H1 (cell line): ENCODE measurements around the gene CCT5. TPM values are rescaled to one million over a fixed set of nuclear protein-coding genes. Genes with fewer than 3 reads are reported as not detected.

Experiments
- CTCF ChIA-PET: fragments of 300-600 bp; sonication (Branson Sonifier 250); formaldehyde crosslinking; loops from one replicate; lab custom pipeline; 2021; ENCODE audit not compliant: partially characterized antibody; lab: Charles Lee
- POLR2A ChIA-PET: fragments of 300-600 bp; sonication (Branson Sonifier 250); formaldehyde crosslinking; loops from one replicate; lab custom pipeline; 2021; ENCODE audit warnings: inconsistent platforms; ENCODE audit not compliant: partially characterized antibody; lab: Charles Lee
- DNase-seq, 2 experiments: peaks; one replicate each; pipeline versions ENCODE4 v3.0.0 to v3.0.0-alpha.2; 2010 to 2022; ENCODE audit warnings: low spot score in 2 of 2, low read depth in 1 of 2, mixed read lengths in 1 of 2
- FAIRE-seq: peaks from 2 replicates; lab custom pipeline; 2011; peaks lifted over from hg19 to GRCh38; lab: Jason Lieb, UNC
- H2AFZ ChIP-seq: 2 replicates; pipeline ENCODE4 v1.8.1; 2012; ENCODE audit warnings: low read length, inconsistent platforms
- H2AK5ac ChIP-seq: 2 replicates; pipeline ENCODE4 v1.6.1; 2013; ENCODE audit warnings: low read depth, low read length
- H2BK120ac ChIP-seq: replicated peaks from 2 replicates; pipeline ENCODE3; 2013; ENCODE audit warnings: low read depth, low read length, inconsistent platforms
- H2BK12ac ChIP-seq: 2 replicates; pipeline ENCODE4 v1.6.1; 2013; ENCODE audit warnings: low read depth, low read length
- H2BK15ac ChIP-seq: 2 replicates; pipeline ENCODE4 v1.6.1; 2013; ENCODE audit warnings: low read length
- H2BK20ac ChIP-seq: 2 replicates; pipeline ENCODE4 v1.6.1; 2013; ENCODE audit warnings: low read length
- H2BK5ac ChIP-seq: 2 replicates; pipeline ENCODE4 v1.6.1; 2013; ENCODE audit warnings: low read depth, low read length
- H3K14ac ChIP-seq: 2 replicates; pipeline ENCODE4 v1.6.1; 2013; ENCODE audit warnings: inconsistent platforms; ENCODE audit not compliant: insufficient read length
- H3K18ac ChIP-seq: 2 replicates; pipeline ENCODE4 v1.6.1; 2013; ENCODE audit warnings: low read length; ENCODE audit errors: extremely low read depth
- H3K23ac ChIP-seq: 2 replicates; pipeline ENCODE4 v1.6.1; 2013; ENCODE audit warnings: inconsistent platforms; ENCODE audit not compliant: insufficient read length
- H3K23me2 ChIP-seq: 2 replicates; pipeline ENCODE4 v1.6.1; 2013; ENCODE audit warnings: low read depth, low read length
- H3K27ac ChIP-seq: 2 replicates; pipeline ENCODE4 v1.6.1; 2011; ENCODE audit warnings: low read depth, low read length, inconsistent platforms
- H3K27me3 ChIP-seq, 4 experiments: replicated peaks in 1 of 4; 1 replicate in 1 of 4; 2 replicates in 3 of 4; pipeline versions ENCODE4 v1.6.1 to v1.8.1; 2011 to 2013; ENCODE audit warnings: low read length in 3 of 4, mild to moderate bottlenecking in 3 of 4, inconsistent platforms in 2 of 4, mixed read lengths in 2 of 4, moderate library complexity in 1 of 4; ENCODE audit not compliant: control insufficient read depth in 3 of 4, insufficient read depth in 3 of 4; ENCODE audit errors: extremely low read depth in 1 of 4
- H3K36me3 ChIP-seq, 4 experiments: 2 replicates each; pipeline versions ENCODE4 v1.6.1 to v1.8.1; 2011 to 2013; ENCODE audit warnings: mild to moderate bottlenecking in 4 of 4, low read length in 3 of 4, moderate library complexity in 2 of 4, control low read depth in 1 of 4, inconsistent platforms in 1 of 4; ENCODE audit not compliant: insufficient read depth in 4 of 4, control insufficient read depth in 2 of 4
- H3K4ac ChIP-seq: replicated peaks from 2 replicates; pipeline ENCODE3; 2013; ENCODE audit warnings: low read length, low read depth, mixed read lengths, inconsistent platforms; ENCODE audit not compliant: insufficient read length
- H3K4me1 ChIP-seq, 4 experiments: replicated peaks in 1 of 4; 1 replicate in 1 of 4; 2 replicates in 3 of 4; pipeline versions ENCODE4 v1.6.1 to v1.8.1; 2011 to 2013; ENCODE audit warnings: low read length in 3 of 4, inconsistent platforms in 2 of 4, mixed read lengths in 1 of 4; ENCODE audit not compliant: insufficient read depth in 4 of 4, control insufficient read depth in 3 of 4
- H3K4me2 ChIP-seq, 2 experiments: 2 replicates each; pipeline versions ENCODE4 v1.6.1 to v1.8.1; 2011 to 2013; ENCODE audit warnings: low read depth in 2 of 2, low read length in 2 of 2, control low read depth in 1 of 2, inconsistent platforms in 1 of 2, mild to moderate bottlenecking in 1 of 2; ENCODE audit not compliant: insufficient read depth in 1 of 2
- H3K4me3 ChIP-seq, 4 experiments: fragments of 200-600, 300-600 bp in 1 of 4; sonication (generic), shearing (Covaris generic), sonication (Bioruptor Twin) in 1 of 4; 2 replicates each; pipeline versions ENCODE4 v1.5.1 to v1.8.1; 2011 to 2016; ENCODE audit warnings: low read length in 4 of 4, low read depth in 3 of 4, control low read depth in 2 of 4, inconsistent platforms in 2 of 4, mild to moderate bottlenecking in 2 of 4, mixed read lengths in 1 of 4, moderate library complexity in 1 of 4; ENCODE audit not compliant: insufficient read depth in 2 of 4; ENCODE audit errors: extremely low read depth in 1 of 4
- H3K56ac ChIP-seq: replicated peaks from 2 replicates; pipeline ENCODE3; 2013; ENCODE audit warnings: low read depth, mild to moderate bottlenecking, mixed read lengths, low read length, inconsistent platforms; ENCODE audit not compliant: insufficient read length
- H3K79me1 ChIP-seq: 2 replicates; pipeline ENCODE4 v1.6.1; 2013; ENCODE audit warnings: low read depth, low read length, control low read depth
- H3K79me2 ChIP-seq, 2 experiments: 2 replicates each; pipeline versions ENCODE4 v1.6.1 to v1.8.1; 2012 to 2013; ENCODE audit warnings: low read length in 2 of 2, mild to moderate bottlenecking in 2 of 2, inconsistent platforms in 1 of 2; ENCODE audit not compliant: insufficient read depth in 2 of 2, control insufficient read depth in 1 of 2
- H3K9ac ChIP-seq, 4 experiments: replicated peaks in 1 of 4; 1 replicate in 1 of 4; 2 replicates in 3 of 4; pipeline versions ENCODE4 v1.6.1 to v1.8.1; 2011 to 2013; ENCODE audit warnings: low read depth in 3 of 4, low read length in 3 of 4, control low read depth in 2 of 4, mild to moderate bottlenecking in 2 of 4, moderate library complexity in 2 of 4, inconsistent platforms in 1 of 4; ENCODE audit errors: extremely low read depth in 1 of 4
- H3K9me3 ChIP-seq, 2 experiments: 2 replicates each; pipeline versions ENCODE4 v1.6.1 to v1.8.1; 2012 to 2013; ENCODE audit warnings: mild to moderate bottlenecking in 2 of 2, moderate library complexity in 2 of 2, control low read depth in 1 of 2, inconsistent platforms in 1 of 2, low read depth in 1 of 2, low read length in 1 of 2, mixed read lengths in 1 of 2; ENCODE audit not compliant: insufficient read depth in 2 of 2
- H4K20me1 ChIP-seq, 2 experiments: replicated peaks in 1 of 2; 2 replicates each; pipeline versions ENCODE3 to v1.8.1; 2011 to 2013; ENCODE audit warnings: inconsistent platforms in 2 of 2, low read length in 2 of 2, mild to moderate bottlenecking in 1 of 2; ENCODE audit not compliant: insufficient read depth in 2 of 2, control insufficient read depth in 1 of 2
- H4K5ac ChIP-seq: 2 replicates; pipeline ENCODE4 v1.6.1; 2013; ENCODE audit warnings: low read length, low read depth, mixed read lengths, inconsistent platforms; ENCODE audit not compliant: insufficient read length
- H4K8ac ChIP-seq: 2 replicates; pipeline ENCODE4 v1.8.0; 2013; ENCODE audit warnings: mild to moderate bottlenecking, moderate library complexity, low read length, inconsistent platforms; ENCODE audit not compliant: insufficient read depth; ENCODE audit errors: extremely low read depth
- H4K91ac ChIP-seq: replicated peaks from 2 replicates; pipeline ENCODE3; 2013; ENCODE audit warnings: low read length, mixed read lengths, inconsistent platforms; ENCODE audit not compliant: insufficient read length
- EGR1 ChIP-seq: IDR thresholded peaks from 2 replicates; pipeline ENCODE4 v1.6.1; 2011; ENCODE audit warnings: low read depth, low read length, borderline replicate concordance
- GABPA ChIP-seq: IDR thresholded peaks from 2 replicates; pipeline ENCODE4 v1.6.1; 2011; ENCODE audit warnings: mild to moderate bottlenecking, low read length, moderate library complexity, borderline replicate concordance; ENCODE audit not compliant: insufficient read depth
- GTF2F1 ChIP-seq: IDR thresholded peaks from 2 replicates; pipeline ENCODE4 v1.6.1; 2012; ENCODE audit warnings: low read depth, low read length, improper control_type of control experiment, borderline replicate concordance
- HDAC6 ChIP-seq: IDR thresholded peaks from one replicate; pipeline ENCODE4 v1.7.1; 2012; ENCODE audit warnings: low read depth, mild to moderate bottlenecking, inconsistent platforms, low read length, moderate library complexity
- JUND ChIP-seq: IDR thresholded peaks from 2 replicates; pipeline ENCODE4 v1.6.1; 2011; ENCODE audit warnings: mild to moderate bottlenecking, improper control_type of control experiment, low read length
- KDM1A ChIP-seq: fragments of 200-600, 300-600 bp; sonication (generic); IDR thresholded peaks from 2 replicates; pipeline ENCODE4 v1.7.1; 2016; ENCODE audit warnings: mild to moderate bottlenecking, low read length, borderline replicate concordance
- POLR2AphosphoS5 ChIP-seq: IDR thresholded peaks from 2 replicates; pipeline ENCODE4 v1.6.1; 2011; ENCODE audit warnings: low read depth, low read length
- RFX5 ChIP-seq: IDR thresholded peaks from 2 replicates; pipeline ENCODE4 v1.6.1; 2011; ENCODE audit warnings: low read depth, low read length, improper control_type of control experiment, borderline replicate concordance
- TAF7 ChIP-seq: optimal IDR thresholded peaks from 2 replicates; pipeline ENCODE3; 2011; ENCODE audit warnings: low read depth, mild to moderate bottlenecking, inconsistent platforms, low read length, moderate library complexity, borderline replicate concordance
- TEAD4 ChIP-seq: IDR thresholded peaks from 2 replicates; pipeline ENCODE4 v1.6.1; 2012; ENCODE audit warnings: low read depth, low read length, inconsistent platforms, mixed read lengths
- WGBS, 2 experiments: shearing (Covaris generic) in 1 of 2; methylation state at CpG; one replicate each; pipeline versions ENCODE4 v1.1.6 to v1.1.7; 2013 to 2015; ENCODE audit warnings: low lambda C conversion rate in 2 of 2, mixed read lengths in 2 of 2, inconsistent platforms in 1 of 2, low coverage in 1 of 2, missing lambda C conversion rate in 1 of 2; ENCODE audit not compliant: insufficient replicate concordance in 2 of 2, insufficient coverage in 1 of 2, insufficient read length in 1 of 2; ENCODE audit errors: extremely low coverage in 1 of 2, missing lambda C conversion rate in 1 of 2; 5-methylcytosine and 5-hydroxymethylcytosine counted together
- polyA plus RNA-seq, 7 experiments: library from polyadenylated mRNA; depleted of rRNA in 3 of 7; stranded (reverse) in 5 of 7; unstranded in 2 of 7; fragments of >200 nt in 5 of 7; fragments of 200-250 nt in 2 of 7; gene quantifications; 1 replicate in 5 of 7; 2 replicates in 1 of 7; 4 replicates in 1 of 7; pipeline versions ENCODE4 v1.2.1 to v1.2.3, GENCODE V29; 2011 to 2013; ENCODE audit warnings: missing spikeins in 2 of 7, mixed read lengths in 2 of 7
- total RNA-seq: library from RNA; stranded (reverse); fragmentation: NEBNext Ultra II Directional; extraction: Animal tissue kit (Norgen Biotek cat#: 25700); gene quantifications from 2 replicates; pipeline ENCODE4 v1.2.1, GENCODE V29; 2021

The CCT5 gene
- total and polyA plus RNA-seq, 2 of the 8 experiments (the other 6 are each of a cell fraction or from before 2014, with no cell fraction given) = 425 to 549 TPM

DNA sequence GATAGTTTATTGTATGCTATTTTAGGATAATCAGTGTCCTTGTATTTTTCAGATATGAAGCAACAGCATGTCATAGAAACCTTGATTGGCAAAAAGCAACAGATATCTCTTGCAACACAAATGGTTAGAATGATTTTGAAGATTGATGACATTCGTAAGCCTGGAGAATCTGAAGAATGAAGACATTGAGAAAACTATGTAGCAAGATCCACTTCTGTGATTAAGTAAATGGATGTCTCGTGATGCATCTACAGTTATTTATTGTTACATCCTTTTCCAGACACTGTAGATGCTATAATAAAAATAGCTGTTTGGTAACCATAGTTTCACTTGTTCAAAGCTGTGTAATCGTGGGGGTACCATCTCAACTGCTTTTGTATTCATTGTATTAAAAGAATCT, 14.5 kb downstream of the CCT5 start:
- Histone ChIP-seq H3K4me1 (0 out of 7 replicates have a peak, but pooled peaks cover 0 to 2% (median 0%) of the 10 kb centered on the region in 4 experiments), H2BK12ac (no peak overlapping the region), H4K91ac (no peak overlapping the region), H3K79me1 (0 out of 2 replicates have a peak, but pooled peaks cover 2% of the 10 kb centered on the region), H2BK15ac (no peak overlapping the region), H3K56ac (no peak overlapping the region), H4K5ac (no peak overlapping the region), H2BK120ac (no peak overlapping the region), H3K79me2 (no peaks in the 10 kb centered on the region), H3K27me3 (no peaks in the 10 kb centered on the region), H3K23ac (no peak overlapping the region), H3K4me2 (no peak overlapping the region), H2AFZ (no peak overlapping the region), H2BK5ac (no peak overlapping the region), H3K27ac (no peak overlapping the region), H3K4ac (no peak overlapping the region), H3K14ac (no peak overlapping the region), H3K9me3 (no peaks in the 10 kb centered on the region), H2BK20ac (no peak overlapping the region), H4K20me1 (peaks cover 3 to 18% of the 10 kb centered on the region in 2 experiments), H3K9ac (no peak overlapping the region), H3K18ac (no peak overlapping the region), H3K4me3 (no peak overlapping the region), H4K8ac (no peak overlapping the region), H3K23me2 (no peaks in the 10 kb centered on the region), H3K36me3 (peaks cover 31 to 63% (median 57%) of the 10 kb centered on the region in 4 experiments), H2AK5ac (no peak overlapping the region)
- ChIA-PET CTCF (interaction anchor here (1.2 to 1.7 kb wide), 2 partner anchors 12 to 19 kb away, joined by 5 to 7 read pairs; no protein-coding TSS in a partner anchor), POLR2A (interaction anchor here (0.5 to 9.4 kb wide), 12 partner anchors 8 to 162 kb away, joined by 3 to 128 read pairs (median 3); partner anchors contain the start of genes ATPSCKMT and CCT5)
- no peak for FAIRE-seq
- 95% methylated on average over 3 of the region's 3 CpGs; no CpG with 5 or more reads in 1 of the 2 experiments for WGBS, 2 experiments
- no peak for DNase-seq
- no peak for TF ChIP-seq RFX5
- no peak for TF ChIP-seq HDAC6
- TF ChIP-seq JUND = no peak
- TF ChIP-seq GTF2F1 = no peak
- TF ChIP-seq POLR2AphosphoS5 = no peak
- no peak for TF ChIP-seq TAF7
- TF ChIP-seq GABPA = no peak
- TF ChIP-seq KDM1A = no peak
- TF ChIP-seq EGR1 = no peak
- no peak for TF ChIP-seq TEAD4
